Measurements from ENCODE around the gene IL1RL1.

Gene IL1RL1

DNA sequence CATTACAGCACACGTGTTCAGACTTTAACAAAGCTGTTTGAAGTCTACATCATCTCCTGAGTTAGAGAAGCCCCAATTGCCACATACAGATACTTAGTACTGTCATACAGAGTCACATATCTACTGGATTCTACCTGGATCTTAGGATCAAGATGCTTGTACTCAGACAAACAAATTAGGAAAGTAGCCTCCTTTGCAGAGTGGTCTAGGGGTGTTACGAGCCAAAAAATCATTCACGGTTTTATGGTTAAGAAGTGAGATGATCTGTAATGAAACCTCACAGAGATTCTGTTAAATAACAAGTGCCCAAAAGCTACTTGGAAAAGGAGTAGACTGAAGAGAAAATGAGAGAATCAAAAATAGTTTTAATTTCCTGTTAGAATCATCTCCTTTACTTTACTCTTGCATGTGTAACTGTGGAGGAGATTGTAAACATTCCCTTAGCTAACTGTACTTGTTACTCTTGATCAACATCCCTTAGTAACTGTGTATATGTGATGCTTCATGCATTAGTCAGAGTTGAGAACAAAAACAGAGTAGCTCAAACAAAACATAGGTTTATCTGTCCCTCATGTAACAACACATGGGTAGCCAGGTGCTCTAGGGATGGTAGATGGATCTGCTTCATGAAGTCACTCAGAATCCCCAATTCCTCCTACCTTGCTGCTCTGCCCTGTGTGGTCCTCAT is 16.4 kb upstream of the IL1RL1 start:
- Histone ChIP-seq H3K4me3 (ENCODE audit: low read depth, low read length) (no peak overlapping the region), H3K27me3 (ENCODE audit: control insufficient read depth, insufficient read depth, low read length) (peaks cover 3% of the 10 kb centered on the region), H3K4me1 (ENCODE audit: control insufficient read depth, insufficient read depth, low read length) (no peaks in the 10 kb centered on the region), H3K36me3 (ENCODE audit: control insufficient read depth, insufficient read depth, low read length) (no peaks in the 10 kb centered on the region), H3K9me3 (ENCODE audit: control insufficient read depth, insufficient read depth, low read depth, low read length) (no peaks in the 10 kb centered on the region), H3K27ac (ENCODE audit: low read depth, low read length) (no peak overlapping the region), H3K9ac (ENCODE audit: low read length) (no peak overlapping the region)

GRCh38 chr2:102295566-102295965 is 15.8 kb upstream of the IL1RL1 start:
- H3K36me3 ChIP-seq (ENCODE audit: control insufficient read depth, insufficient read depth, low read length), result no peaks in the 10 kb centered on the region
- H3K27ac ChIP-seq (ENCODE audit: low read depth, low read length), result no peak overlapping the region
- no peaks in the 10 kb centered on the region for H3K4me1 ChIP-seq (ENCODE audit: control insufficient read depth, insufficient read depth, low read length)
- H3K4me3 ChIP-seq (ENCODE audit: low read depth, low read length), result no peak overlapping the region
- peaks cover 3% of the 10 kb centered on the region for H3K27me3 ChIP-seq (ENCODE audit: control insufficient read depth, insufficient read depth, low read length)
- no peaks in the 10 kb centered on the region for H3K9me3 ChIP-seq (ENCODE audit: control insufficient read depth, insufficient read depth, low read depth, low read length)
- no peak overlapping the region for H3K9ac ChIP-seq (ENCODE audit: low read length)

DNA sequence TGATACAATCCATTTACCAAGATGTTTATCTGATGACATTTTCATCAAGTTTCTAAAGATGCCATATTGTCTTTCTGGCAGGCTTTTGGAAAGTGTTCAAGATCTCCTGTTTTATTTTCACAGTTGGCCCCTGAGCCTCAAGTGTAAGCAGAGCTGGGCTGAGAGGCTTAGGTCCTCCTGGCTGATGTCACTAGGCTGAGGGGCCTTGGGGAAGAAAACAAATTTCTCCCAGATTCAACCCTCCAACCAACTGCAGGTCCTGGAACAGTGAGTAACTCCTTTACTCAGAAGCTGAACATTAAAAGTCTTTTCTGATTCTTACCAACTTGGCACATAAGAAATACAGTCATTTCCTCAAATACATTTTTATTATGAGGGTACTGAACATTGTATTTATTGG is 14.9 kb upstream of the IL1RL1 start:
- H3K36me3 ChIP-seq (ENCODE audit: control insufficient read depth, insufficient read depth, low read length), result no peaks in the 10 kb centered on the region

GRCh38 chr2:102297891-102298290 is 13.5 kb upstream of the IL1RL1 start:
- H3K9ac ChIP-seq (ENCODE audit: low read length), result no peak overlapping the region

More for the DNA sequence above, 14.9 kb upstream of the IL1RL1 start:
- Histone ChIP-seq H3K9me3 (ENCODE audit: control insufficient read depth, insufficient read depth, low read depth, low read length) (no peaks in the 10 kb centered on the region), H3K27me3 (ENCODE audit: control insufficient read depth, insufficient read depth, low read length) (peaks cover 3% of the 10 kb centered on the region), H3K4me1 (ENCODE audit: control insufficient read depth, insufficient read depth, low read length) (no peaks in the 10 kb centered on the region), H3K9ac (ENCODE audit: low read length) (no peak overlapping the region), H3K4me3 (ENCODE audit: low read depth, low read length) (no peak overlapping the region), H3K27ac (ENCODE audit: low read depth, low read length) (no peak overlapping the region)

GRCh38 chr2:102301867-102302362 is 9.4 kb upstream of the IL1RL1 start:
- Histone ChIP-seq H3K4me3 (ENCODE audit: low read depth, low read length) (no peak overlapping the region), H3K9ac (ENCODE audit: low read length) (no peak overlapping the region), H3K27ac (ENCODE audit: low read depth, low read length) (no peak overlapping the region), H3K9me3 (ENCODE audit: control insufficient read depth, insufficient read depth, low read depth, low read length) (no peaks in the 10 kb centered on the region), H3K27me3 (ENCODE audit: control insufficient read depth, insufficient read depth, low read length) (peaks cover 3% of the 10 kb centered on the region; the same call in 1 of the 2 replicates), H3K4me1 (ENCODE audit: control insufficient read depth, insufficient read depth, low read length) (no peaks in the 10 kb centered on the region), H3K36me3 (ENCODE audit: control insufficient read depth, insufficient read depth, low read length) (no peaks in the 10 kb centered on the region)

More at GRCh38 chr2:102297891-102298290, 13.5 kb upstream of the IL1RL1 start:
- Histone ChIP-seq H3K27ac (ENCODE audit: low read depth, low read length) (no peak overlapping the region), H3K4me1 (ENCODE audit: control insufficient read depth, insufficient read depth, low read length) (no peaks in the 10 kb centered on the region), H3K36me3 (ENCODE audit: control insufficient read depth, insufficient read depth, low read length) (no peaks in the 10 kb centered on the region), H3K9me3 (ENCODE audit: control insufficient read depth, insufficient read depth, low read depth, low read length) (no peaks in the 10 kb centered on the region), H3K27me3 (ENCODE audit: control insufficient read depth, insufficient read depth, low read length) (peaks cover 3% of the 10 kb centered on the region), H3K4me3 (ENCODE audit: low read depth, low read length) (no peak overlapping the region)

DNA sequence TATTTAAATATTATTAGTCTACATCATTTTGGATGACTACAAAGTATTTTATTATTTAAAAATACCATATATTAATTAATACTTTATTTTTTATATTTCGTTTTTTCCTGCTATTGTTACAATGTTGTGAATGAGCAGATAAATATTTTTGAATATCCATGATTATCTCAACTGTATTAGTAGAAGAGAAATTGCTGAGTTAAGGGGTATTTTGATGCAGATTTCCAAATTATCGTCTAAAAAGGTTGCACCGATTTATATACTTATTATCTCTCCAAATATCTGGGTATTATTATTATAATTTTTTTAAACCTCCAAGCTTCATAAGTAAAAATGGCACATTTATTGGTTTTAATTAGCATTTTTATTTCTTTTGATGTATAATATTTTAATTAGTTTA is 8.9 kb upstream of the IL1RL1 start:
- H3K36me3 ChIP-seq (ENCODE audit: control insufficient read depth, insufficient read depth, low read length), result no peaks in the 10 kb centered on the region
- H3K9me3 ChIP-seq (ENCODE audit: control insufficient read depth, insufficient read depth, low read depth, low read length), result no peaks in the 10 kb centered on the region
- H3K27me3 ChIP-seq (ENCODE audit: control insufficient read depth, insufficient read depth, low read length), result peaks cover 3% of the 10 kb centered on the region; the same call in 1 of the 2 replicates
- H3K4me1 ChIP-seq (ENCODE audit: control insufficient read depth, insufficient read depth, low read length), result no peaks in the 10 kb centered on the region
- H3K9ac ChIP-seq (ENCODE audit: low read length), result no peak overlapping the region
- H3K4me3 ChIP-seq (ENCODE audit: low read depth, low read length), result no peak overlapping the region
- no peak overlapping the region for H3K27ac ChIP-seq (ENCODE audit: low read depth, low read length)

GRCh38 chr2:102303589-102303988 is 7.8 kb upstream of the IL1RL1 start:
- no peak overlapping the region for H3K4me3 ChIP-seq (ENCODE audit: low read depth, low read length)
- no peak overlapping the region for H3K27ac ChIP-seq (ENCODE audit: low read depth, low read length)
- H3K9me3 ChIP-seq (ENCODE audit: control insufficient read depth, insufficient read depth, low read depth, low read length), result no peaks in the 10 kb centered on the region
- H3K4me1 ChIP-seq (ENCODE audit: control insufficient read depth, insufficient read depth, low read length), result no peaks in the 10 kb centered on the region
- H3K27me3 ChIP-seq (ENCODE audit: control insufficient read depth, insufficient read depth, low read length), result peaks cover 3% of the 10 kb centered on the region; the same call in 1 of the 2 replicates
- no peaks in the 10 kb centered on the region for H3K36me3 ChIP-seq (ENCODE audit: control insufficient read depth, insufficient read depth, low read length)
- H3K9ac ChIP-seq (ENCODE audit: low read length), result no peak overlapping the region

- Histone ChIP-seq H3K9me3 (ENCODE audit: control insufficient read depth, insufficient read depth, low read depth, low read length) (no peaks in the 10 kb centered on the region), H3K4me3 (ENCODE audit: low read depth, low read length) (no peak overlapping the region), H3K36me3 (ENCODE audit: control insufficient read depth, insufficient read depth, low read length) (no peaks in the 10 kb centered on the region), H3K9ac (ENCODE audit: low read length) (no peak overlapping the region), H3K4me1 (ENCODE audit: control insufficient read depth, insufficient read depth, low read length) (no peaks in the 10 kb centered on the region), H3K27ac (ENCODE audit: low read depth, low read length) (no peak overlapping the region), H3K27me3 (ENCODE audit: control insufficient read depth, insufficient read depth, low read length) (no peaks in the 10 kb centered on the region)
Observed at GRCh38 chr2:102304268-102304667, 7.1 kb upstream of the IL1RL1 start.

- no peaks in the 10 kb centered on the region for H3K27me3 ChIP-seq (ENCODE audit: control insufficient read depth, insufficient read depth, low read length)
- H3K4me1 ChIP-seq (ENCODE audit: control insufficient read depth, insufficient read depth, low read length), result no peaks in the 10 kb centered on the region
Observed at GRCh38 chr2:102304711-102305611, 6.4 kb upstream of the IL1RL1 start.

GRCh38 chr2:102306125-102306524 is 5.2 kb upstream of the IL1RL1 start:
- Histone ChIP-seq H3K27ac (ENCODE audit: low read depth, low read length) (no peak overlapping the region), H3K9me3 (ENCODE audit: control insufficient read depth, insufficient read depth, low read depth, low read length) (no peaks in the 10 kb centered on the region), H3K4me3 (ENCODE audit: low read depth, low read length) (no peak overlapping the region), H3K36me3 (ENCODE audit: control insufficient read depth, insufficient read depth, low read length) (no peaks in the 10 kb centered on the region), H3K27me3 (ENCODE audit: control insufficient read depth, insufficient read depth, low read length) (no peaks in the 10 kb centered on the region), H3K4me1 (ENCODE audit: control insufficient read depth, insufficient read depth, low read length) (no peaks in the 10 kb centered on the region), H3K9ac (ENCODE audit: low read length) (no peak overlapping the region)

More at GRCh38 chr2:102304711-102305611, 6.4 kb upstream of the IL1RL1 start:
- no peak overlapping the region for H3K4me3 ChIP-seq (ENCODE audit: low read depth, low read length)
- no peak overlapping the region for H3K27ac ChIP-seq (ENCODE audit: low read depth, low read length)
- no peaks in the 10 kb centered on the region for H3K36me3 ChIP-seq (ENCODE audit: control insufficient read depth, insufficient read depth, low read length)
- H3K9ac ChIP-seq (ENCODE audit: low read length), result no peak overlapping the region
- H3K9me3 ChIP-seq (ENCODE audit: control insufficient read depth, insufficient read depth, low read depth, low read length), result no peaks in the 10 kb centered on the region

- Histone ChIP-seq H3K36me3 (ENCODE audit: control insufficient read depth, insufficient read depth, low read length) (no peaks in the 10 kb centered on the region), H3K4me3 (ENCODE audit: low read depth, low read length) (no peak overlapping the region), H3K9ac (ENCODE audit: low read length) (no peak overlapping the region), H3K27me3 (ENCODE audit: control insufficient read depth, insufficient read depth, low read length) (no peaks in the 10 kb centered on the region), H3K27ac (ENCODE audit: low read depth, low read length) (no peak overlapping the region), H3K4me1 (ENCODE audit: control insufficient read depth, insufficient read depth, low read length) (no peaks in the 10 kb centered on the region), H3K9me3 (ENCODE audit: control insufficient read depth, insufficient read depth, low read depth, low read length) (peaks cover 6% of the 10 kb centered on the region; the same call in 1 of the 2 replicates)
Observed at GRCh38 chr2:102313025-102313424, 1.7 kb downstream of the IL1RL1 start.

Data from HUES6 (cell line).